SU-DHL-6 (cell line): Measurements from ENCODE around the gene CHKA.

ENCODE experiments used
- EZH2phosphoT487 ChIP-seq: fragments of 200-600 bp; sonication (generic), shearing (Covaris generic); conservative IDR thresholded peaks from 2 replicates; pipeline ENCODE4 v1.6.1; 2018; ENCODE audit warnings: mild to moderate bottlenecking, antibody characterized with exemption, low read length, moderate library complexity, mixed read lengths
- TF ChIP-seq, protein P1 (sequence below): fragments of 200-600 bp; sonication (generic); IDR thresholded peaks from one replicate; pipeline ENCODE4 v1.5.1; 2017; ENCODE audit warnings: antibody characterized with exemption, mild to moderate bottlenecking, low read length, moderate library complexity; ENCODE audit not compliant: insufficient read depth, poor library complexity, severe bottlenecking

DNA sequence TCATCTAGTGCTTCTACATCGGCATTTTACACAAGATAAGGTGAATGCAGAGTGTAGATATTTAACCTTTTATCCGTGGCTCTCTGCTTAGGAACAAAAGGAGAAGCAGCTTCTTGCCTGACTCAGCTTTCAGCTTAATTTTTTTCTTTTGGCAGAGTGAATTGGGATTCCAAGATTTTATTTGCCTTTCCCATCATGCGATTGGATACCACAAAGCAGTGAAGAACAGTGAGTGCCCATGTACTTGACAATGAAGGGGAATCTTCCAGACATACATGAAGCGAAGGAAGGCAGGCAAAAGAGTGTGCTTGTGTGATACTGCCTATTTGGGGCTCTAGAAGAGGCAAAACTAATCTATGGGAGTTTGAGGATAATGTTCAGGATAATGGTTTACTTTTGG is 17.0 kb upstream of the CHKA start:
- TF ChIP-seq, protein P1, sequence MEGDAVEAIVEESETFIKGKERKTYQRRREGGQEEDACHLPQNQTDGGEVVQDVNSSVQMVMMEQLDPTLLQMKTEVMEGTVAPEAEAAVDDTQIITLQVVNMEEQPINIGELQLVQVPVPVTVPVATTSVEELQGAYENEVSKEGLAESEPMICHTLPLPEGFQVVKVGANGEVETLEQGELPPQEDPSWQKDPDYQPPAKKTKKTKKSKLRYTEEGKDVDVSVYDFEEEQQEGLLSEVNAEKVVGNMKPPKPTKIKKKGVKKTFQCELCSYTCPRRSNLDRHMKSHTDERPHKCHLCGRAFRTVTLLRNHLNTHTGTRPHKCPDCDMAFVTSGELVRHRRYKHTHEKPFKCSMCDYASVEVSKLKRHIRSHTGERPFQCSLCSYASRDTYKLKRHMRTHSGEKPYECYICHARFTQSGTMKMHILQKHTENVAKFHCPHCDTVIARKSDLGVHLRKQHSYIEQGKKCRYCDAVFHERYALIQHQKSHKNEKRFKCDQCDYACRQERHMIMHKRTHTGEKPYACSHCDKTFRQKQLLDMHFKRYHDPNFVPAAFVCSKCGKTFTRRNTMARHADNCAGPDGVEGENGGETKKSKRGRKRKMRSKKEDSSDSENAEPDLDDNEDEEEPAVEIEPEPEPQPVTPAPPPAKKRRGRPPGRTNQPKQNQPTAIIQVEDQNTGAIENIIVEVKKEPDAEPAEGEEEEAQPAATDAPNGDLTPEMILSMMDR: no peak
- TF ChIP-seq EZH2phosphoT487: no peak
